Activated effector memory CD4-positive, alpha-beta T cell treated with anti-CD3 and anti-CD28 coated beads, Interleukin-2, amount 50 U/mL, for 16 hours (primary cell): ENCODE results near the gene MYO18A.
"Not testable (repeated sequence)": the region's sequence is repeated elsewhere in the genome, so short reads cannot be mapped to it uniquely, and the experiment has no call there.

Experiments used
- DNase-seq: peaks from one replicate; pipeline ENCODE4 v3.0.0-alpha.2; 2020

Gene MYO18A

DNA sequence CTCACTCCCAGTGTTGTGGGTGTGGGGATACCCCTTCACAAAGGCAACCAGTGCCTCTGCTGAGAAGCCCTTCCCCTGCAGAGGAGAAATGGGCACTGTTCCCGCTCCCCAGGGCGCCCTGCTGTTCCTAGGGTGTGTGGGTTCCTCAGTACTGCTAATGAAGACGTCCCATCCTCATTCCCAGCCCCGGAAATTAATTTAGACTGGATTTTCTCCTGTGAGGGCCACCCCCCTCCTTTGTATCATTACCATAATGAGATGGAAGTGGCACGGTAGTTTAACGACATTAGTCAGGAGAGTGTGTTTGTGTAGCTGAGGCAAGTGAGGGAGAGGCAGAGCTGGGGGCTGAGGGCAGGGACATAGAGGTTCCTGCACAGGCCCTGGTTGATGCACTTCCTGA, 84.1 kb downstream of the MYO18A start:
- no peak for DNase-seq

DNA sequence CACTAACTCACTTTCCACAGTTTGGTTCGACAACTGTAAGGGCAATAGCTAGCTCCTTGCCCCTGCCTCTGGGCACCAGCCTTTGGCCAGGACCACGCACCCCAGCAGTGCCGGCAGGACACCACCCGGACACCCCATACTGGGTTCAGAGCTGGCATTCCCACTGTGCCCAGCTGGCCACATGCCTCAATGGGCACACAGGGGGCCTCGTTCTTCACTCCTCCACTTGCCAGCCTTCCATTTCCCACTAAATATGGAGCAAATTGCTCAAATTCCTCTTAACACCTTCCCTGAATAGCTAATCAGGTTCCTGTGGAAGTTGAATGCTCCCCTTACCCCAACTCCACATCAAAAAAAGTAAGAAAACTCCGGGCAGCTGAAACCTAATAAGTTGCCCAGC, 84.8 kb downstream of the MYO18A start:
- no peak for DNase-seq

DNA sequence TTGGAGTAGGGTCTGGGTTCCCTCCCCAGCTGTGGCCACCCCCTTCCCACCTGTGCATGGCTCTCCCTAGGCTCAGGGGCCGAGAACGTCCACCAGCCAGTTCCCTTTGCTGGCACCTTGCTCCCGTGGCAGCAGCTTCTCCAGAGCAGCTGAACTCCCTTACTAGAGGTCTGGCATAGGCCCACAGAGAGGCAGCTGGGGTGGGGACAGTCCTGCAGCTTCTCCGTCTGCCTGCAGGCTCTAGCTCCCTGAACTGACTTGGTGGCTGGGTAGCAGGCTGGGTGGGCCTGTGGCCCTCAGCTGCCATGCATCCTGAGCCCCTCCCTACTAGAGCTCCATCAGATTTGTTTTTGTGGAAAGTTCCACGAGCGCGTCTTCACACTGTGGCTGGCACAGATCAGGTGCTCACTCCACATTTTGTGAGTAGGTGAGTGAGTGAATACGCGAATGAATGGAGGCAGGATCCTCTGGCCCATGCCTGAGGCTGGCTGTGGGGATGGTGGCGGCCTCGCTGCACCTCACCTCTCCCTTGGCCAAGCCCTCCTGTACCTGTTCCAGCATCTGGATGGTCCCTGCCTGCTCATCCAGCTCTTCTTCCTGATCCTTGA, 86.0 kb downstream of the MYO18A start:
- no peak for DNase-seq

DNA sequence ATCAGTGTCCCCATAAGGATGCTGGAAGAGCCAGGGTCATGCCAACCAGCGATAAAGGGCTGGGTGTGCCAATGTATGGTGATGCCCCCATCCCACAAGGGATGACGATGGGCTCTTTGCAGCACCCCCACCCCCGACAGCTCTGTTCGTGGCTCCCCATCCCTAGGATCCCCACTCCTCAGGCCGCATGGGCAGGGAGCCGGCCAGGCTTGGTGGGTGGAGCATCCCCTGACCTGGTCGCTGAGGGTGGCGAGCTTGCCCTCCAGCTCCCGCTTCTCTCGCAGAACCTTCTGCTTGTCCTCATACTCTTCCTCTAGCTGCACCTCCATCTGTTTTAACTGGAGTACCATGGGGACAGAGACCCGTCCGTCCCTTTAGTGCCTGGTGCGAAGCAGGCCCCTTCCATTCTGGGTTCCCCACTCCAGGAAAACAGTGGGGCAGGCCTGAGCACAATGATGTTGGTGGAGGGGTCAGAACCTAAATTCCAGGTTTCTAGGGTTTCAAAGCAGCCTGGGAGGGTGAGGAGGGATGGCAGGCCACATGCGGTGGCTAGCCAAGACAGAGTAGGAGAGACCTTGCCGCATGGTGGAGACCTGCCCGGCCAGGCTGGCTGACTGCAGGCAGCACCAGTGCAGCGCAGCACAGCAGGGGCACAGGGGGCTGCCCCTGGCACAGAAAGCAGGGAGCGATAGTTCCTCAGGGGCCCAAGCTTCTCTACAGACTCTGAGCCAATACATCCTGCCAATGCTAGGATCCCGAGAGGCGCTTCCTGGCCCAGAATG, 86.9 kb downstream of the MYO18A start:
- no peak for DNase-seq

DNA sequence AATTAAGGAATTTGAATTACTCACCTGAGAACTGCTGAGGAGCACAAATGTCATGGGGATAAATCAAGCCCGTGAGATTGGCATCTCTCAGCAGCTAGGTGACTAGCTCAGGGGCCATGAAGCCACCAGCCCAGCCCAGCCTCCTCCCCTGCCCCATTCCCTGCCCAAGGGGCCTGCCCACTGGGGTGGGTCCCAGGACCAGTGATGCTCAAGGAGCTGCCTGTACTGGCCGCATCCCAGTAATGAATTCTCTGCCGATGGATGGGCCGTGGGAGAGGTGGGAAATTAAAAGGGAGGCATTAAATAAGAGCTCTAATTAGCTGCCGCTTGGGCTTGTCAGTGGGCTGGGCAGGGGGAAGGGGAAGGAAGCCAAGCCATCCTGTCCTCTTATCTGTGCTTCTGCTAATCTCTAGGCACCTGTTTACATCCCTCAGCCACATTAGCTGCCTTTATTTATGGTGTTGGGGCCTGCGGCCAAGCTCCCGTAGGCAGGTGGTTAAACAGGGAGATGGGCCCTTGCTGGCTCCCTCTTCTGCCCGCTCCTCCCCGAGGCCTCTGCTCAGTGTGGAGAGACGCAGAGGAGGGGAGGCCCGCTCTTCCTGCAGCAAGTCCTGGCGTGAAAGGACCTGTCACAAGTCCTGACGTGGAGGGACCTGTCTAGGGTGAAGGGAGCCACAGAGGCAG, 88.5 kb downstream of the MYO18A start:
- no peak for DNase-seq

DNA sequence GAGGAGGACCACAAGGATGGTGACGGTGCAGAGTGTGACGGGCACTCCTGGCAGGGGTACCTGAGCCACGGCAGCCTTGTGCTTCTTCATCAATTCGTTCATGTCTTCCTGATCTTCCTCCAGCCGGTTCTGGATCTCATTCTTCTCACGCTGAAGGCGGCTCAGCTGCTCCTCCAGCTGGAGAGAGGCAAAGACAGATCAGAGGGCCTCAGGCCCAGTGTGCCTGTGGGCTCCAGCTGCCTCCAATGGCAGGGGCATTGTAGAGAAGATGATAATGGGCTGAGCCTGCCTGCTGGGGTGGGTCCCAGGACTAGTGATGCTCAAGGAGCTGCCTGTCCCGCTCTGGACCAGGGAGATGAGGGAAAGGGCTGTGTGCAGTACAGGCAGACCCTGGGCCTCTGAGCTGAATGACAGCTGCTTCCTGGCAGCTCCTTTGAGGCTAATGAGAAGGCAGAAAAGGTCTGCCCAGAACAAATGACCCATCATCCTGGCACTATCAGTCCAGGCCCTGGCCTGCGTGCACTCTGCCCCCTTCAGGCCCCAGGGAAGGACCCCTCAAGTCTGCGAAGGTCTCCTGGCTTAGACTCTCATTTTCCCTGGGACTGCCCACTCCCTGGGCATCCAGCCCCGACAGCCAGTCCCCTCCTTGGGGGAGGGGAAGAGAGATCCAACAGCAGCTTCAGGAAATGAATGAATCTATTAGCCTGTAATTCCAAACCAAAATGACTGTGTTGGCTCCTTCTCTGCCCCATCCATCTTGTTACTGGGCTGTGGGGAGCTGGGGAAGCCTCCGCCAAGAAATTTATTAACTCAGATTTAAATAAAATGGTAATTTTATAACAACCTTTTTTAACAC, 89.2 kb downstream of the MYO18A start:
- no peak for DNase-seq

DNA sequence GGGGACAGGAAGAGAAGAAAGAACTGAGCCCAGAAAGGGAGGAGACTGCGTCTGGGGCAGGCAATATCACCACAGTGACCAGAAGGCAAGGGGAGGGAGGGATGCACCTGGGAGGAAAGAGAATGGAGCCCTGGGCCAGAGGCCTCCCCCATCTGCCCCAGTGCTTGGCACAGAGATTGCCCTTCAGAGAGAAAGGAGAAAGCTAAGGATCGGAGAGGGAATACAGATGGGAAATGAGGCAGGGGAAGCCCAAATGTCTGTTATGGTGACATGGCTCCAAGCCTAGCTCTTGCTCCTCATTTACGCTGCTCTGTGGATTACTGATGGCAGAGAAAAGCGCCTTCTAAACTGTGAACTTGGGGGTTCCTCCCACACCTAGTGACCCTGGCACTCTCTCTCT, 90.1 kb downstream of the MYO18A start:
- DNase-seq: no peak

DNA sequence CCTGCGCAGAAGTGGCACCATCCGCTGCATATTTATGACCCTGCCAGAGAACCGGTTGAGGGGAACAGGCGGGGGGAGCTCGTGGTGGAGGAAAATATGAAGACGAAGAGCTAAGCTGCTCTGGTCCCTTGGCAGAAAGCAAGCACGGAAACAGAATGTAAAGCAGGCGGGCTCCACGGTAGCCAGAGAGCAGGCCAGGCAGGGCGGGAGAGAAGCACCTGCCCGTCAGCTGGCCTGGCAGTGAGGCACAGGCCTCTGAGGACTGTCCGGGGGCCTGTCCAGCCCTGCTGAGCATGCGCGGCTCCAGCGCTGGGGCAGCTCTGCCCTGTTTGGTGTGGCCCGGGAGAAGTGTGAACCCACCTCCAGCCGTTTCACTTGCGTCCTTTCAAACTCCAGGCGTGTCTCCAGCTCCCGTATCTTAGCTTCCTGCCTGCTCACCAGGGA, 90.6 kb downstream of the MYO18A start:
- DNase-seq: no peak

DNA sequence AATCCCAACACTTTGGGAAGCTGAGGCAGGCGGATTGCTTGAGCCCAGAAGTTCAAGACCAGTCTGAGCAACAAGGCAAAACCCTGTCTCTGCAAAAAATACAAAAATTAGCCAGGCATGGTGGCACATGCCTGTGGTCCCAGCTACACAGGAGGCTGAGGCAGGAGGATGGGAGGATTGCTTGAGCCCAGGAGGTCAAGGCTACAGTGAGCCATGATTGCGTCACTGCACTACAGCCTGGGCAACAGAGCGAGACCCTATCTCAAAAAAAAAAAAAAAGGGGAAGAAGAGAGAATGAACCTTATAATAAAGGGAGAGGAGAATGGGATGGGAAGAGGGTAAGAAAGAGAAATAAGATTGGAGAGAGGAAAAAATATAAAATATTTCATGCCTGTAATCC, 91.4 kb downstream of the MYO18A start:
- not testable (repeated sequence) for DNase-seq

DNA sequence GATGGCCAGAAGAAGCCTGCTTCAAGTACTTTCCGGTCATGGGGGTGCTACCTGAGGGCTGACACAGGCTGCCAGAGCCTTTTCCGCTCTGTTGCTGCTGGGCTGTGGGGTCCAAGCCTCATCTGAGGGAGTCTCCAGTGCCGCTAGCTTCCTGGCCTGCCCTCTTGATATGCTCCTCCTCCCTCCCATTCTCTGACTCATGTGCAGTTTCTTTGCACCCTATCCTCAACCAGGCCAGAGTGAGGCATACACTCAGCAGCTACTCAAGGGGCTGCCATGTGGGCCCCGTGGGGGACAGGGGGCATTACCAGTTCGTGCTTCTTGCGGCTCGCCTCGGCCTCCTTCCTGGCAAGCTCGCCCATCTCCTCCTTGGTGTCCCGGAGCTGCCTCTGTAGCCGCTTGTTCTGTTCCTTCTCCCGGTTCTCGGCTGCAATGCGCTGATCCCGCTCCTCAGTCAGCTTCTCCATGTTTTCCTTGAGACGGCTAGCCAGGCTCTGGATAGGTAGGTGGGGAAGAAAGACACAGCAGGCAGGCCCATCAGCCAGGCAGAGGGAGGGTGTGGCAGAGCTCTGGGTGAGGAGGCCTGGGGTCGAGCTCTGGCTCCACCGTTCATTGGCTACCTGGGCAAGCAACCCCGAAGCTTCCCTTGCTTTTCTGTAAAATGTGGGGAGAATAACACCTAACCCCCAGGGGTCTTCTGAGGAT, 93.4 kb downstream of the MYO18A start:
- DNase-seq: no peak

DNA sequence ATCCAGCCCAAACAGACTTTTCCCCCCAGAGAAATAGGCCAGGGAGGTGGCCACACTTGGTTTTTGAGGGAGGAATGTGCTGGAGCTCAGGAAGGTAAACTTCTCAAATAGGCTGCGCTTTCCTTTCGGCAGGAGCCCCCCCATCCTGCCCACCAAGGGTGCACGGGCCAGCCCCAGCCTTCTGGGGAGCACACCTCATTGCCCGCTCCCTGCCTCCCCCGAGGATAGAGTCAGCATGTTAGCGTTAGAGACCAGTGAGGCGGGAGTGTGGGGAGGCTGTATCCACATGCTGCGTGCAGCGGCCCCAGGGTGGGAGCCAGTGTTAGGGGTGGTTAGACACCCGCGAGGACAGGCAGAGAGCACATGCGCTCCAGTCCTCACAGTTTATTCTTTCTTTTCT, 95.0 kb downstream of the MYO18A start:
- DNase-seq: no peak

DNA sequence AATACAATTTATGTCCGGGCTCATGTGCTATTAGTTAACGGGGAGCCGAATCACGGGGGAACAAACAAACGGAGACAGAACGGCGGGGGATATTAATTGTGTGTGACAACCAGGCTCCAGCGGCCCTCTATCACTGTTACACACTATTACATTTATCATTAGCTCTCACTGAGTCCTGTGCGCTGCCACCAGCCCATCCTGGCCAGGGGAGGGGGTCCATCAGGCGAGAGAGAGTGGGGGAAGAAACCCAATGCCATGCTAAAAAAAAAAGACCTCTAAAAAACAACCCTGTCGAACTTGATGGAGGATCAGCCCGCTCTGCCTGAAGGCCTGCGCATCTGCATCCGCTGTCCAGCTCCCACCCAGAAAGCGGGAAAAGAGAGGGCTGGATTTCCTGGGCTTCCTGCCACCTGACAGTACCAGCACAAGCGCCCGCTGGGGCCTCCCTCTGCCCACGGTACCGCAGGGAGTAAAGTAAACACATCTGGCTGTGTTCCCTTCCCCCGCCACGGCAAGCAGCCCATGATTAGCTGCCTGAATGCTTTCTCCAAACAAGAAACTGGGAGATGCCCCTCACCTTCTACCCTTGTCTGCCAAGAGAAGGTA, 95.6 kb downstream of the MYO18A start:
- DNase-seq: no peak

DNA sequence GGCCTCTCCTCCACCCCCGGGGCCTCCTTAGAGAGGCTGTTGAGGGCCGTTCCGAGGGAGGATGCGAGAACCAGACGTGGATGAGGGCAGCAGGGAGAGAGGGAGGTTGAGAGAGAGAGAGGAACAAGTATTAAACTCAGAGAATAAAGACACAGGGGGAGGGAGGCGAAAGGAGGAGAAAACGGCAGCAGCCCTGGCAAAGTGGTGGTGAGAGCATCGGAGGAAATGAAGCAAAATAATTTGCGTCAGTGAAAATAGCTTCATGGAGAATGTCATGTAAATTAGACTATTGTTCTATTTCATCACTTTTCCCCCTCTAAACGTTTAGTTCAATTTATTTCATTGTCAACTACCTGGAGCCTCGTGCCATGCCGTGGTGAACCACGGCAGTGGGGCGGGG, 99.2 kb downstream of the MYO18A start:
- DNase-seq: no peak

DNA sequence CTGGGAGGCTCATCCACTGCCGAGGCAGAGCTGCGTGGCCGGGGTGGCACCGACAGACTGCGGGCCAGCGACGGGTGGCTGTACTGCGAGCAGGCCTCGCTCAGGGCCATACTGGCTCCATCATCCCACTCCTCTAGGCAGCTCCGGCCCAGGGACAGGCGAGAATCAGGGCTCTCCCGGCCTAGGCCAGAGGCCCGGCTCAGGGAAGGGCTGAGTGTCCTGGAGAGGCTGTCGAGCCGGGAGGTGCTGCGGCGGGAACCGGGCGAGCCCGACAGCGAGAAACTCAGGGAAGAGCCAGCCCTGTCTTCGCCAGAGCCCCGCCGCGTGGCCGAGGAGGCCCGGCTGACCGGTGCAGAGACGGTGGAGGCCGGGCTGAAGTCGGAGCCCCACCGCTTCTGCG, 99.9 kb downstream of the MYO18A start:
- DNase-seq: no peak

DNA sequence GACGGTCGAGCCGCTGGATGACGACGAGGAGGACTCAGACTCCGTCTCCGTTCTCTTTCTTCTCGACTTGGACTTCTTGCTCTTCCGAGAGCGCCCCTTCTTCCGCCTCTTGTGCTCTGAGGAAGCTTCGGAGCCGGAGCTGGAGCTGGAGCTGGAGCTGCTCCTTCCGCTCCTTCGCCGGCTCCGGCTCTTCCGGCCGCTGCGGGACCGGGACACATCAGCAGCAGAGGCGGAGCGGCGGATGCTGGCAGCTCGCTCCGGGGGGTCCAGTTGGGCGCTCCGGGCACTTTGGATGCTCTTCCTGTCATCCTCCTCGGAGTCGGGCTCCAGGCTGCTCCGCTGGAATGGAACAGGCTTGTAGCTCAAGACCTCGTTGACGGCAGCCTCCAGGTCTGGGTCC, 100.3 kb downstream of the MYO18A start:
- no peak for DNase-seq

DNA sequence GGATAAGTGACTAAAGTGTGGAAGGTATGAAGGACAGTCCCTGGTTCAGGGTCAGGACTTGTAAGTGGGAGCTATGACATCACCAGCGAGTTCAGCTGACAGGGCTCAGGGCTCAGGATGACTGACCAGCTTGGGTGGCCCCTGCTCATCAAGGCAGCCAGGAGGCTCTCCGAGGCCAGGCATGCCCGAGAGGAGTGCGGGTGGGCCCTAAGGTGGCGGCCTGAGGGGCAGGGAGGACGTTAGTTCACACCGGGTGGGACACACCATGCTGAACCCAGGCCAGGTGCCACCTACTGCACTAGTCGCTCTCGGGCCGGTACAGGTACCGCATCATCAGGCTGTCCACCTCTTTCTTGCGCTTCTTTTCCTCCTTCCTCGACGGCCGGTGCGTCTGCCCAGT, 100.8 kb downstream of the MYO18A start:
- no peak for DNase-seq

DNA sequence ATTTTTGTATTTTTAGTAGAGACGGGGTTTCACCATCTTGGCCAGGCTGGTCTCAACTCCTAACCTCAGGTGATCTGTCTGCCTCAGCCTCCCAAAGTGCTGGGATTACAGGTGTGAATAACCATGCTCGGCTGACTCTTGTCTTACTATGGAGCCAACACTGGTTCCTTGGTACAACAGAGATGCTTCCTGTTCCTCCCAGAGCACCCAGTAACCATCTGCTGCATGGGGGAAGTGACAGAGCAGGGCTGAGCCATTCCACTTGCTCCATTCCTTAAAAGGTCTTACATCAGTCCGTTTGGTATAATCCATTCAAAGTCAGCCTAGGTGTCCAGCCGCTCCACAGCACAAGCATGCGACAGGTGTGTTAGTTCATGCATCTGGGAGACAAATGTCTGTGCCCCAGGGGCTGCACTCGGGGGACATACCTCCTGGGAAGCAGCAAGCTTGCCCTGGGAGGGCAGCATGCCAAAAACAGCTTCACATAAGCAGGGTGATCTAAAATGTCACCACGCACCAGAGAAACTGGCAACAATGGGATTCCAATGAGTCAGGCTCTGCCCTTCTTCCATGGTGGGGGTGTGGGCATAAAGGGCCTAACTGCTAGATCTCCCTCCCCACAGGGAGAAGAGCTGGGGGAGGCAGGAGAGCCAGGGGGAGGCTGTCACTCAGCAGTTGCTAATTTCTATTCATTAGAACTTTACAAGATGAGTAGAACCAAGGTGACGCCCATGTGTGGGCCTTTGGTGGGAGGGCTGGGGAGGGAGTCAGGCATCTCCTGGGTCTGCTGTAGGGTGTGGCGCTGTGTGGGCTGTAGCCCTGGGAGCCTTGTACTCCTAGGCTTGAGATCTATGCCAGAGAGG, 101.8 kb downstream of the MYO18A start:
- no peak for DNase-seq

DNA sequence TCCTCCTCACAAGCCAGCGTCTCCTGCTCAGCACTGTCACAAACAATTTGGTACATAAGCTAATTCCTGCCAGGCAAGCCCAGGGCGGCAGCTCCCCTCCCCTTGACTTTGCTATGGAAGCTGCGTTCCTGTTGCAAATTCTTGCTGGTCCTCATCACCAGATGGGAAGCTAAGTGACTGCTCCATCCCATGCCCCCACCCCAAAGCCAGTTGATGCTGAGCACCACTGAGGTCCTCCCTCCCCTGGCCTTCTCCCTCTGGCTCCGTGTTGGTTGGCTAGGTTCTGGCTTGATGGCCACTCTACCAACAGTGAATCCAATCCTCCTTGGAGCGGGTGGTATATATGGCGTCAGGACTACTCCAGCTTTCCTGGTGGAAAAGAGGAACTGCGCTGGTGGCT, 102.9 kb downstream of the MYO18A start:
- no peak for DNase-seq

DNA sequence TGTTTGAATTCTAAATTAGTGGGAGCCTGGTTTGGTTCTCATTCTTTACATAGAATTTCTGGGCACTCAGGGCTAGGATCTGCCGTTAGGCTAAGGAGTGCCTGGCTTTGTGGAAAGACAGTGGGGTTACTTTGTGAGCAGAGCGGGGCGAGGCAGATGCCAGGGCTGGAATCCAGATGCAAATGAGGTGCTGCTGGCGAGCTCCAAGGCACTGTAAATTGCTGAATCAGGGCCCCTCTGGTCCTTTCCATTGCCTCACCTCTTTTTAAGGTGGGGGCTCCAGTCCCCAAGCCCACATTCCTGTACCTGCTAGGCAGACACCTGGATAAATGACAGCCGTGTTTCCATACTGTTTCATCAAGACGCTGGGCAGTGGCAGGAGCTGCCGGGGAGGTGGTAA, 103.5 kb downstream of the MYO18A start:
- no peak for DNase-seq

DNA sequence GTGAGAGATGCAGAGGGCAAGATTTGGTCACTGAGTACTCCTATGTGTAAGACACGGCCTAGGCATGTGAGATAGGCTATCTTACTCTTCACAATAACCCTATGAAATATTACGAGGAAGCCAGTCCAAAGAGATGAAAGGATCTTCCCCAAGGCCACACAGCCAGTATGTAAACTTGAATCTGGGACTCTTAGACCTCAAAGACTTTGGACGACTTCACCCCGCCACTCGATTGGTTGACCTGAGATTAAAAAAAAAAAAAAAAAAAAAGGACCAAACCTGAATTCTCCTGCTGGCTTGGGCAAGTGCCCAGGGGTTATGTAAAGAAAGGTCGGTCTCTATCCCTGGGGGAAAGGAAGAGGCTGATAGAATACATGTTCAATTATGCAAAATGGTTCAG, 104.1 kb downstream of the MYO18A start:
- no peak for DNase-seq

DNA sequence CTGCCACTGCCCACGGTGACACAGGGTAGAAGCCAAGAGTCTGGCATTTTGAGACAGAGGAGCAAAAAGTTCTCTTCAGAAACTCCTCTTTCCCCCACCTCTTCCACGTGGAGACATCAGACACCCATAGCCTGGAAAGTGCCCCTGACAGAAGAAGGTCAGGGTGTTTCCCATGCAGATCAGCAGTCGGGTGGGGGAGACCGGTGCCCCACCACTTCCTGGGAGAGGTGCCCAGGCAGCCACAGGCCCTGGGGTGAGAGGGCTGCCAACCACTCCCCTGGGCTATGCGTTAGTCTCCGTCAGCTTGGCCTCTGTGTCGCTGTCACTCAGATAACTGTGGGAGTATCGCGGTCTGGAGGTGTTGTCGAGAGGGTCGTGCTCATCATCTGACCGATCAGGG, 105.7 kb downstream of the MYO18A start:
- DNase-seq: no peak
